ENCODE measurements around the gene UBA6.

The UBA6 gene

GRCh38 chr4:67696061-67696460 lies 4.9 kb downstream of the UBA6 start:
- H3K36me3 ChIP-seq (ENCODE audit: insufficient read depth, low read length) = peaks cover 51% of the 10 kb centered on the region
- no peak for TF ChIP-seq EZH2 (IDR thresholded peaks at IDR 0.05; ENCODE audit: borderline replicate concordance, low read depth, low read length, severe bottlenecking)
- TF ChIP-seq CTCF (IDR thresholded peaks at IDR 0.05; ENCODE audit: borderline replicate concordance, extremely low read depth, low read length, poor library complexity, severe bottlenecking) = no peak
- no peaks in the 10 kb centered on the region for H3K27me3 ChIP-seq (ENCODE audit: insufficient read depth, low read length, poor library complexity)
- peaks cover 32% of the 10 kb centered on the region for H3K4me1 ChIP-seq (ENCODE audit: insufficient read depth, low read length)
- no peak for DNase-seq
- no peak overlapping the region for H3K9ac ChIP-seq (ENCODE audit: low read depth, low read length)
- H2AFZ ChIP-seq (ENCODE audit: low read depth, low read length) = no peak overlapping the region
- no peak overlapping the region for H3K27ac ChIP-seq (ENCODE audit: low read length)
- no peak for ATAC-seq (ENCODE audit: insufficient read depth, low read depth)
- no peak overlapping the region; the same call in 1 of the 2 replicates for H3K4me2 ChIP-seq (ENCODE audit: insufficient read depth, low read length)
- H4K20me1 ChIP-seq (ENCODE audit: insufficient read depth, low read length) = peaks cover 6% of the 10 kb centered on the region; the same call in 1 of the 2 replicates
- H3K4me3 ChIP-seq (ENCODE audit: low read depth in 1 of 2, low read length in 2 of 2) = no peak overlapping the region
- no peaks in the 10 kb centered on the region for H3K9me3 ChIP-seq (ENCODE audit: insufficient read depth, low read length, severe bottlenecking)
- peaks cover 90% of the 10 kb centered on the region for H3K79me2 ChIP-seq (ENCODE audit: insufficient read depth, low read length)

- H3K27ac ChIP-seq (ENCODE audit: low read length) = no peak overlapping the region
- H3K4me3 ChIP-seq (ENCODE audit: low read depth in 1 of 2, low read length in 2 of 2) = no peak overlapping the region
- peaks cover 4% of the 10 kb centered on the region; the same call in 1 of the 2 replicates for H4K20me1 ChIP-seq (ENCODE audit: insufficient read depth, low read length)
- TF ChIP-seq EZH2 (IDR thresholded peaks at IDR 0.05; ENCODE audit: borderline replicate concordance, low read depth, low read length, severe bottlenecking) (no peak), CTCF (IDR thresholded peaks at IDR 0.05; ENCODE audit: borderline replicate concordance, extremely low read depth, low read length, poor library complexity, severe bottlenecking) (no peak)
- H2AFZ ChIP-seq (ENCODE audit: low read depth, low read length) = no peak overlapping the region
- ATAC-seq (ENCODE audit: insufficient read depth, low read depth) = no peak
- no peaks in the 10 kb centered on the region for H3K27me3 ChIP-seq (ENCODE audit: insufficient read depth, low read length, poor library complexity)
- H3K4me1 ChIP-seq (ENCODE audit: insufficient read depth, low read length) = peaks cover 28% of the 10 kb centered on the region
- H3K79me2 ChIP-seq (ENCODE audit: insufficient read depth, low read length) = peaks cover 91% of the 10 kb centered on the region
- no peaks in the 10 kb centered on the region for H3K9me3 ChIP-seq (ENCODE audit: insufficient read depth, low read length, severe bottlenecking)
- H3K36me3 ChIP-seq (ENCODE audit: insufficient read depth, low read length) = peaks cover 58% of the 10 kb centered on the region
- H3K4me2 ChIP-seq (ENCODE audit: insufficient read depth, low read length) = no peak overlapping the region
- no peak for DNase-seq
- H3K9ac ChIP-seq (ENCODE audit: low read depth, low read length) = no peak overlapping the region
Observed at GRCh38 chr4:67694662-67695061, 6.3 kb downstream of the UBA6 start.

DNA sequence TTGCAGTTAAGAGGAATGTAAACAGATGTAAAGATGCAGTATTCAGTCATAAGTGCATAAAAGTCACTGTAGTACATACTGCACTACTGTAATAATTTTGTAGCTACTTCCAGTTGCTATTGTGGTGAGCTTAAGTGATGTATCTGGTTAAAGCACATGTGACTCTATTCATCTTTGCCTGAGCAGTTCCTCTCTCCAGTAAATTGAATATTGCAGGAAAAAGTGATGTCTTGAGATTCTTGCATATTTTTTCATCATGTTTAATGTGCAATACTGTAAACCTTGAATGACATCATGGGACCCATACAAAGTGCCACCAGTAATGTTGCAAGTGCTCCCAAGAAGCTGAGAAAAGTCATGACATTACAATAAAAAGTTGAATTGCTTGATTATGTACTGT lies 9.6 kb downstream of the UBA6 start:
- ATAC-seq (ENCODE audit: insufficient read depth, low read depth) = peak; percentile 37; the same call in 1 of the 3 replicates
- H3K4me3 ChIP-seq (ENCODE audit: low read depth in 1 of 2, low read length in 2 of 2) = no peak overlapping the region
- no peak for DNase-seq
- no peaks in the 10 kb centered on the region for H3K4me1 ChIP-seq (ENCODE audit: insufficient read depth, low read length)
- H3K27ac ChIP-seq (ENCODE audit: low read length) = no peak overlapping the region
- H3K9ac ChIP-seq (ENCODE audit: low read depth, low read length) = no peak overlapping the region
- H3K9me3 ChIP-seq (ENCODE audit: insufficient read depth, low read length, severe bottlenecking) = no peaks in the 10 kb centered on the region
- H4K20me1 ChIP-seq (ENCODE audit: insufficient read depth, low read length) = peaks cover 7% of the 10 kb centered on the region; the same call in 1 of the 2 replicates
- peaks cover 73% of the 10 kb centered on the region for H3K36me3 ChIP-seq (ENCODE audit: insufficient read depth, low read length)
- no peak overlapping the region for H3K4me2 ChIP-seq (ENCODE audit: insufficient read depth, low read length)
- H3K27me3 ChIP-seq (ENCODE audit: insufficient read depth, low read length, poor library complexity) = no peaks in the 10 kb centered on the region
- H3K79me2 ChIP-seq (ENCODE audit: insufficient read depth, low read length) = peaks cover 87% of the 10 kb centered on the region
- TF ChIP-seq EZH2 (IDR thresholded peaks at IDR 0.05; ENCODE audit: borderline replicate concordance, low read depth, low read length, severe bottlenecking) = no peak
- no peak overlapping the region for H2AFZ ChIP-seq (ENCODE audit: low read depth, low read length)

GRCh38 chr4:67687636-67688035 lies 13.3 kb downstream of the UBA6 start:
- Histone ChIP-seq H2AFZ (ENCODE audit: low read depth, low read length) (no peak overlapping the region), H3K36me3 (ENCODE audit: insufficient read depth, low read length) (peaks cover 69% of the 10 kb centered on the region), H3K9ac (ENCODE audit: low read depth, low read length) (no peak overlapping the region), H4K20me1 (ENCODE audit: insufficient read depth, low read length) (peaks cover 16% of the 10 kb centered on the region; the same call in 1 of the 2 replicates), H3K4me2 (ENCODE audit: insufficient read depth, low read length) (no peak overlapping the region), H3K4me3 (ENCODE audit: low read depth in 1 of 2, low read length in 2 of 2) (no peak overlapping the region), H3K27me3 (ENCODE audit: insufficient read depth, low read length, poor library complexity) (no peaks in the 10 kb centered on the region), H3K9me3 (ENCODE audit: insufficient read depth, low read length, severe bottlenecking) (no peaks in the 10 kb centered on the region), H3K27ac (ENCODE audit: low read length) (no peak overlapping the region), H3K4me1 (ENCODE audit: insufficient read depth, low read length) (no peaks in the 10 kb centered on the region), H3K79me2 (ENCODE audit: insufficient read depth, low read length) (peaks cover 92% of the 10 kb centered on the region)
- TF ChIP-seq EZH2 (IDR thresholded peaks at IDR 0.05; ENCODE audit: borderline replicate concordance, low read depth, low read length, severe bottlenecking) (no peak), CTCF (IDR thresholded peaks at IDR 0.05; ENCODE audit: borderline replicate concordance, extremely low read depth, low read length, poor library complexity, severe bottlenecking) (no peak)
- DNase-seq = no peak
- no peak for ATAC-seq (ENCODE audit: insufficient read depth, low read depth)
